GM19372 (cell line): ENCODE measurements around the gene BMP3.
"Not testable (repeated sequence)": the region's sequence is repeated elsewhere in the genome, so short reads cannot be mapped to it uniquely, and the experiment has no call there.

ENCODE experiments used
- ATAC-seq: cut with Tn5 transposase; IDR thresholded peaks from one replicate; pipeline ENCODE4 v1.9.1; 2021; ENCODE audit warnings: mild to moderate bottlenecking, low read depth, moderate library complexity; ENCODE audit not compliant: unreplicated experiment

The BMP3 gene, protein sequence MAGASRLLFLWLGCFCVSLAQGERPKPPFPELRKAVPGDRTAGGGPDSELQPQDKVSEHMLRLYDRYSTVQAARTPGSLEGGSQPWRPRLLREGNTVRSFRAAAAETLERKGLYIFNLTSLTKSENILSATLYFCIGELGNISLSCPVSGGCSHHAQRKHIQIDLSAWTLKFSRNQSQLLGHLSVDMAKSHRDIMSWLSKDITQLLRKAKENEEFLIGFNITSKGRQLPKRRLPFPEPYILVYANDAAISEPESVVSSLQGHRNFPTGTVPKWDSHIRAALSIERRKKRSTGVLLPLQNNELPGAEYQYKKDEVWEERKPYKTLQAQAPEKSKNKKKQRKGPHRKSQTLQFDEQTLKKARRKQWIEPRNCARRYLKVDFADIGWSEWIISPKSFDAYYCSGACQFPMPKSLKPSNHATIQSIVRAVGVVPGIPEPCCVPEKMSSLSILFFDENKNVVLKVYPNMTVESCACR

GRCh38 chr4:81030061-81030980 is at the start of gene BMP3:
Gene BMP3 (plus strand): TSS chr4:81030708. CDS start chr4:81031285, 577 bp downstream.
- ATAC-seq = no peak

- ATAC-seq = no peak
Observed at GRCh38 chr4:80986011-80986410, 44.5 kb upstream of the BMP3 start.

GRCh38 chr4:80989921-80990544 is 40.5 kb upstream of the BMP3 start:
- peak; percentile 74 for ATAC-seq

DNA sequence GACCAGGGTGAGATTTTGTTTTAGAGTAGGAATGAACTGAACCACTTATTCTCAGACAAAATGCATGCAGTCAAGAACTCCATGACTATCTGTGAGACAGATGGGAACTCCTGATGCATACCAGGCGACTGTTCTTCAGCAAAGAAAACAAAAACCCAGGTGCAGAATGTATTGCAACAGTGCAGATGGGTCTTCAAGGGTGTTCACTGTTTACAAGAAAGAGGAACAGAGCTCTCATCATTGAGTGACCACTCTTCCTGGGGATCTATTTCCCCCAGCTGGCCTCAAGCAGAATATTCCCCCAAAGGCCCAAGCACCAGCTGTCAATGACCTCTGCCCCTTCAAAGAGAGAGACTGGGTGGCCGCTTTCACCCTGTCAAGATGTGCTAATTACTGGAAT is 39.7 kb upstream of the BMP3 start:
- no peak for ATAC-seq

DNA sequence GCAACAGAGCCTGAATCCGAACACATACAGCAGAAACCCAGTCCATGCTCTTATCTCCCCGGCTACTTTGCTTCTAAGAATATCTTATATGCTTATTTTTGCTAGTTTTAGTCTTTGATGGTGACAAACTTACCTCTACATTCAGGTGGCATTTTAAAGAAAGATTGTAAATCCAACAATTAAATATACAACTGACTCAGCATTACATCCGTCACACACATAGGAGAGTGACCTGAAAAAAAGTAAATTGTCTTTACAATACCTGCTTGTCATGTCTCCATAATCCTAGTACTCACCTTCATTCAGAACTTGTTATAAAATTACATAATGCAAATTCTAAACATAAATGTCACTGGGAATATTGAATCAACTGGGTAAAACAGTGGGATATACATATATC is 30.6 kb upstream of the BMP3 start:
- ATAC-seq = no peak

- ATAC-seq = peak; percentile 96
Observed at GRCh38 chr4:81003597-81004111, 26.9 kb upstream of the BMP3 start.

GRCh38 chr4:81007417-81007816 is 23.1 kb upstream of the BMP3 start:
- ATAC-seq = no peak

GRCh38 chr4:81016566-81016965 is 13.9 kb upstream of the BMP3 start:
- not testable (repeated sequence) for ATAC-seq

- ATAC-seq = no peak
Observed at GRCh38 chr4:81019006-81019405, 11.5 kb upstream of the BMP3 start.

- ATAC-seq = no peak
Observed at GRCh38 chr4:81021142-81021944, 9.2 kb upstream of the BMP3 start.

DNA sequence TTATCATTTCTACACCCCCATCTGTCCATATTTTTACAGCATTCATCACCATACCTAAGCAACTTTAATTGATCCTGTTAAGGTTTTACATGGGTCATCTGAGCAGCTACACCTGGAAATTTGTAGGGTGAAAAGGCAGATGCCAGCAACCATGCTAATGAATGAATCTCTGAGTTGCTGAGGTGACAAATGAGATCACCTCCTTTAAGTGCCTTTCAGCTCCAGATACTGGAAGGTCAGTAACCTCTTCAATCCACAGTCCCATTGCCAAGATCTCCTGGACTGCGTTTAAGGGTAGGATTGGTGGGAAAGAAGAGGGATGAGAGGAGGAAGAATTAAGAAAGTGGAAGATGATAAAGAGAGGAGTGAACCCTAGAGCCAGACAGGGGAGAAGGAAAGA is 8.5 kb upstream of the BMP3 start:
- ATAC-seq = no peak

DNA sequence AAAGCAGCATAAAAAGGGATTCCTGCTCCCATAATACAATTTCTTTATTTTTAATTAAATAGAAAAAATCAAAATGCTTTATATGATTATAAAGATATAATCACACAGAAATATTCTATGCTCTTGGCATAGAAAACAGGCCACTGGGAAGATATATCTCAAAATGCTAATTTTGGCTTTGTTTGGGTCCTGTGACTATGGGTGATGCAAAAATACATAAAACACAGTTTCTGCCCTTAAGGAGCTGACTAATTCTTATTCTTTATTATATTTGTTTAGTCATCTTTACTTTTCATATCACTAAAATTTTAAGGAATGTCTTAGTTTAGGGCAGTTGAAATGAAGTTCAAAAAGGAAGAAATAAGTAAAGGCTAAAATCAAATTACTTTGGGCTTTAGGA is 7.0 kb upstream of the BMP3 start:
- ATAC-seq = no peak

GRCh38 chr4:81030981-81031791 is 678 bp downstream of the BMP3 start:
- ATAC-seq = no peak

- no peak for ATAC-seq
Observed at GRCh38 chr4:81031796-81032551, 1.5 kb downstream of the BMP3 start.

GRCh38 chr4:81032771-81033684 is 2.5 kb downstream of the BMP3 start:
- no peak for ATAC-seq

- no peak for ATAC-seq
Observed at GRCh38 chr4:81038636-81039350, 8.3 kb downstream of the BMP3 start.
